ENCODE data around the gene CST11.

Gene CST11

GRCh38 chr20:23415959-23416583, 36.6 kb downstream of the CST11 start:
- Mint-ChIP-seq H3K36me3 (peaks cover 3% of the 10 kb centered on the region), H3K27ac (no peak overlapping the region), H3K27me3 (no peaks in the 10 kb centered on the region), H3K4me1 (peaks cover 65% of the 10 kb centered on the region), H3K4me3 (no peak overlapping the region), H3K9me3 (no peaks in the 10 kb centered on the region)

DNA sequence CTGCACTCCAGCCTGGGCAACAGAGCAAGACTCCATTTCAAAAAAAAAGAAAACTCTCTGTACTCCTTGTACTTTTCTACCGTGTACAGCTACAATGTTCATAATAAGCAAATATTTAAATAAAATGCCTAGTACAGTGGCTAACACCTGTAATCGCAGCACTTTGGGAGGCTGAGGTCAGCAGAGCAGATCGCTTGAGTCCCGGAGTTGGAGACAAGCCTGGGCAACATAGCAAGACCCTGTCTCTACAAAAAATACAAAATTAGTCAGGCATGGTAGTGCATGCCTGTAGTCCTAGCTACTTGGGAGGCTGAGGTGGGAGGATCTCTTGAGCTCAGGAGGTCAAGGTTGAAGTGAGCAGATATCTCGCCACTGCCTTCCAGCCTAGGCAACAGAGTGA, 37.1 kb downstream of the CST11 start:
- H3K27me3 Mint-ChIP-seq, result no peaks in the 10 kb centered on the region
- peaks cover 3% of the 10 kb centered on the region for H3K36me3 Mint-ChIP-seq
- no peaks in the 10 kb centered on the region for H3K9me3 Mint-ChIP-seq
- peaks cover 70% of the 10 kb centered on the region for H3K4me1 Mint-ChIP-seq
- no peak overlapping the region for H3K27ac Mint-ChIP-seq
- no peak overlapping the region for H3K4me3 Mint-ChIP-seq

DNA sequence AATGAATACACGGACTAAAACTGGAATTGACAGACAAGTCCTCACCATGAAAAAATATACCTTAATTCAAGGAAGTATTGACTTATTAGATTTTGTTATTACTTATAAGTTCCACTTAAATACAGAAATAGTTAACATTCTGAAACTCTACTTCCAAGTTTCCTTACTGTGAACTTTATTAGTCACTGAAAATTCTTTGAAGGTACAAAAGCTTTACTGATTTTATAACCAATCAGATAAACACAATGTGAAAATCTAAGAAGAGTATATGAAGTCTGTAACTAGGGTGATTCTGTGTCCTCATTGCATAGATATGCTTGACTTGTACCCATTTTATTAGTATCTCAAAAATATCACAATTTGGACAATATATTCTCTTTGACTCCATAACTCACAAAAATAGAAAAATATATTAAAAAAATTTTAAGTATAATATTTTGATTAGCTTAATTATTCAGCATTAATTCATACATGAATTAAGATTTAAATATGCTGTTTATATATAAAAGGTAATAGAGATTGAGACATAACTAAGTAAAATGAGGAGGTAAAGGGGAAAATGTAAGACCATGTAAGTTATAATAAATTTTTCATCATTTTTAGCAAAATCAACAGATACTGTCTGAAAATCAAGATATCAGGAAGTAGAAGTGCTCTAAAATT, 38.0 kb downstream of the CST11 start:
- no peak overlapping the region for H3K4me3 Mint-ChIP-seq
- peaks cover 3% of the 10 kb centered on the region for H3K36me3 Mint-ChIP-seq
- no peak overlapping the region for H3K27ac Mint-ChIP-seq
- no peaks in the 10 kb centered on the region for H3K27me3 Mint-ChIP-seq
- H3K9me3 Mint-ChIP-seq, result no peaks in the 10 kb centered on the region
- peaks cover 73% of the 10 kb centered on the region for H3K4me1 Mint-ChIP-seq

- H3K36me3 Mint-ChIP-seq, result peaks cover 3% of the 10 kb centered on the region
- H3K4me3 Mint-ChIP-seq, result no peak overlapping the region
- H3K4me1 Mint-ChIP-seq, result peaks cover 73% of the 10 kb centered on the region
- H3K9me3 Mint-ChIP-seq, result no peaks in the 10 kb centered on the region
- no peak overlapping the region for H3K27ac Mint-ChIP-seq
- H3K27me3 Mint-ChIP-seq, result no peaks in the 10 kb centered on the region
Measured at GRCh38 chr20:23413862-23414422, 38.7 kb downstream of the CST11 start.

DNA sequence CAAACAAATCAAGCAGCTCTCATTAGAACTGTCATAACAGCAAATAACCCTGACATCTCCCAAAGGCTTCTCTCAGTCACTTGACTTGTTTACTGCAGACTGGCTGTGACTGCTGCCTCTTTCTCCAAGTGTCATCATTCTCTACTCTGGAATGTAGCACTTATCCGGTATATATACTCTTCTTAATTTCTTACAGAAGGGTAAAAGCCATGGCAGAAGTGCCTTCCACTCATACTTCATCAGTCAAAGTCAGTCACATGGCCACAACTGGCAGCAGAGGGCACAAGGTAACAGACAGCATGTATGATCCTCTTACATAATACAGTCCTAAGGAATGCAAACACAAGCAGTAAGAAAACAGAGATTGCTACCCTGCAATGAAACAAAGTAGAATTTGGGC, 40.6 kb downstream of the CST11 start:
- Mint-ChIP-seq H3K27me3 (no peaks in the 10 kb centered on the region), H3K4me3 (no peak overlapping the region), H3K4me1 (peaks cover 74% of the 10 kb centered on the region), H3K27ac (no peak overlapping the region), H3K9me3 (no peaks in the 10 kb centered on the region), H3K36me3 (peaks cover 3% of the 10 kb centered on the region)

DNA sequence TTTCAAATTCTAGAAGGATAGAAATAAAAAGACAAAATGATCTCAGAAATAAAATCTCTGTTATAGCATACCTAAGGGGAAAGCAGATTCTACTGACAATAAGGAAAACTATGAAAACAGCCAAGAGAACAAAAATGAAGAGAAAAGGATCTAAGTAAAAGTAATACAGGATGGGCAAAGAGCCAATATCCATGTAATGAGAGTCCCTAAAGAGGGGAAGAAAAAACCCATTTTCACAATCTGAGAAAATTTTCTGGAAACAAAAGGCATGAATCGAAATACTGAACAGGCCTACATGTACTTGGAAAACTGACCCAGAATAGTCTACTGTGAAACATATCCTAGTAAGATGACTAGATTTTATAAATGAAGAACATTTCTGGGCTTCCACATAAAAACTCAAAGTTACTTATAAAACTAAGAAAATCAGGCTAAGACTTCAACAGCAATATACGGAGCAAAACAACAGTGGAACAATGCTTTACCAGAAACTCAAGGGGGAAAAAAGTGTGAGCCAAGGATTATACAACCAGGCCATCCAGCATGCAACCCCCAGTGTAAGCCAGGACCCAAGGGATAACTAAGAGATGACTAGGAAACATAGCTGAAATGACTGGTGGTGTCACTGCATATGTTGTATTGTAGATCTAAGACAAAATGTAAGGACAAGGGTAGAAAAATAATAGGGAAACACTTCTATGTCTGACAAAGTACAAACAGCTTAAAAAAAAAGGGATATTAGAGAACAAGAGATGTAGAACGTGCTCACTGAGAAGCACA, 41.6 kb downstream of the CST11 start:
- Mint-ChIP-seq H3K9me3 (no peaks in the 10 kb centered on the region), H3K27me3 (no peaks in the 10 kb centered on the region), H3K4me1 (peaks cover 73% of the 10 kb centered on the region), H3K27ac (peak overlapping the region; percentile 55), H3K4me3 (no peak overlapping the region), H3K36me3 (peaks cover 3% of the 10 kb centered on the region)

- Mint-ChIP-seq H3K27ac (no peak overlapping the region), H3K4me1 (peaks cover 73% of the 10 kb centered on the region), H3K36me3 (peaks cover 3% of the 10 kb centered on the region), H3K27me3 (no peaks in the 10 kb centered on the region), H3K9me3 (no peaks in the 10 kb centered on the region), H3K4me3 (no peak overlapping the region)
Measured at GRCh38 chr20:23409800-23410199, 42.9 kb downstream of the CST11 start.

DNA sequence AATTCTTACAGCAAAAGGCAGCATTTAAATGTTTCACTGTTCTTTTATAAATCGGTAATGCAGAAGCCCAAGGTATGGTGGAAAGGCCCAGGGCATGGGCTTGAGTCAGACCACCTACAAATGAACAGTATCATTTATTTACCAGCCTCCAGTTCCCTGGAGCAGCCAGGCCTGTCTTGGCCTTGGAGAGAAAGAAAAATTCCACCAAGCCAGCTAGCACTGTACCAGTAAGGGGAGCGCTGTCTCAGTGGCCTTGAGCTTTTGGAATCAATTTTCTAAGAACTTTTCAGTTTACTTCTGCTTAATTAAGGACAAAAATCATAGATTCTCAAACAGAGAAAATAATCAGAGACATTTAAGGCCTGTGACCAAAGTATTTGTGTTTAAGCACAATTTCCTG, 43.7 kb downstream of the CST11 start:
- Mint-ChIP-seq H3K4me3 (no peak overlapping the region), H3K4me1 (peaks cover 77% of the 10 kb centered on the region), H3K27ac (no peak overlapping the region)

DNA sequence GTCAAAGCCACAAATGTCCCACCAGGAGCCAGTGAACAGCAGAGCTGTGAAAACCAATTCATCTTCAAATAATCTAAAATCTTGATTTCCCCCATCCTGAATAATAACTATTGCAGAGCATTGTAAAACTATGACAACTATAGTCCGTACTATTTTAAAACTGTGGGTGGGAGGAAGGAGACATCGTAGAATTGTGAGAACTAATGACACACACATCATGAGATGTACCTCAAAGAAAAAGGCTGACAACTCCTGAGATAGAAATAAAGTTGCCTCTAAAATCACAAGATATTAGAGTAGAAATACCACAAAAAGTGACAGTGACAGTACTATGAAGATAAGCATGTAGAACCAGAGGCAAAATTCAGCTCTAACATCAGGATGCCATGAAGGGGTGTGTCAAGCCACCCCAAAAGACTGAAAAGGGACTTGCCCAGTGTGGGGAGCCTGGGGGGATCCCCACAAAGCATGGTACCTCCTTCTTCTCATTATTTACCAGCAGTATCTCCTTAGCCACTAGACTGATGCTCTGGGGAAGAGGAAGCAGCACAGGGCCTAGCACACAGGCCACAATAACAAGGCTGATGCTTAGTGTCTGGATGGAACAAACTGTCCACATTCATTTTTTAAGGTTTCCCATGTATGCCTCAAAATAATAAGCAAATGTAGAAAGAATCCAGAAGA, 44.8 kb downstream of the CST11 start:
- H3K4me3 Mint-ChIP-seq, result no peak overlapping the region
- peak overlapping the region; percentile 41 for H3K27ac Mint-ChIP-seq
- peaks cover 3% of the 10 kb centered on the region for H3K36me3 Mint-ChIP-seq

More for the DNA sequence above, 43.7 kb downstream of the CST11 start:
- Mint-ChIP-seq H3K36me3 (peaks cover 3% of the 10 kb centered on the region), H3K27me3 (no peaks in the 10 kb centered on the region), H3K9me3 (no peaks in the 10 kb centered on the region)

GRCh38 chr20:23406880-23407279, 45.8 kb downstream of the CST11 start:
- H3K36me3 Mint-ChIP-seq, result peaks cover 3% of the 10 kb centered on the region

More for the DNA sequence above, 44.8 kb downstream of the CST11 start:
- peaks cover 69% of the 10 kb centered on the region for H3K4me1 Mint-ChIP-seq
- H3K27me3 Mint-ChIP-seq, result no peaks in the 10 kb centered on the region
- no peaks in the 10 kb centered on the region for H3K9me3 Mint-ChIP-seq

DNA sequence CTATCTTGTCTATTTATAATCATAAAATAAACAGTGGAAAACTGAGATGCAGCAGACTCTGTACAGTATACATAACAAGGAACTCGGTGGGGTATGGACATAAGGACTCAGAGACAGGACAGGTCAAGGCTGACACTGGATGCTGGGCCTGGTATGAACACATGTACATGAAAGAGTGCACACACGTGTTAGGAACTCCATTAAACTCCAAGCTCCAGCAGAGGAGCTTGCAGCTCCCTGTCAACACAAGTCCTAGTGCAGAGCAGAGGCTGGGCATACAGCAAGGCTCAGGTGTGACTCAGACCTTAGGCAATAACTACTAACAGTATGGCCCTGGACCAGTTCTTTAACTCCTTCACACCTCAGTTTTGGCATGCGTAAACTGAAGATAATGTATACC, 48.5 kb downstream of the CST11 start:
- no peak overlapping the region for H3K27ac Mint-ChIP-seq
- H3K36me3 Mint-ChIP-seq, result peaks cover 2% of the 10 kb centered on the region
- no peaks in the 10 kb centered on the region for H3K9me3 Mint-ChIP-seq
- H3K27me3 Mint-ChIP-seq, result no peaks in the 10 kb centered on the region
- H3K4me1 Mint-ChIP-seq, result peaks cover 45% of the 10 kb centered on the region
- H3K4me3 Mint-ChIP-seq, result no peak overlapping the region

More at GRCh38 chr20:23406880-23407279, 45.8 kb downstream of the CST11 start:
- H3K4me1 Mint-ChIP-seq, result peaks cover 61% of the 10 kb centered on the region
- no peak overlapping the region for H3K4me3 Mint-ChIP-seq
- no peaks in the 10 kb centered on the region for H3K9me3 Mint-ChIP-seq
- no peak overlapping the region for H3K27ac Mint-ChIP-seq
- H3K27me3 Mint-ChIP-seq, result no peaks in the 10 kb centered on the region

GRCh38 chr20:23403751-23404150, 48.9 kb downstream of the CST11 start:
- Mint-ChIP-seq H3K4me3 (no peak overlapping the region), H3K27ac (no peak overlapping the region)

GRCh38 chr20:23401051-23401450, 51.6 kb downstream of the CST11 start:
- Mint-ChIP-seq H3K36me3 (peaks cover 5% of the 10 kb centered on the region), H3K4me1 (peaks cover 33% of the 10 kb centered on the region), H3K4me3 (no peak overlapping the region), H3K27me3 (no peaks in the 10 kb centered on the region), H3K27ac (no peak overlapping the region), H3K9me3 (no peaks in the 10 kb centered on the region)

More at GRCh38 chr20:23403751-23404150, 48.9 kb downstream of the CST11 start:
- Mint-ChIP-seq H3K4me1 (peaks cover 46% of the 10 kb centered on the region), H3K36me3 (peaks cover 2% of the 10 kb centered on the region), H3K27me3 (no peaks in the 10 kb centered on the region), H3K9me3 (no peaks in the 10 kb centered on the region)

Data from activated naive CD4-positive, alpha-beta T cell treated with anti-CD3 and anti-CD28 coated beads, Interleukin-2, amount 50 U/mL, for 24 hours (primary cell).